Activated effector memory CD4-positive, alpha-beta T cell treated with anti-CD3 and anti-CD28 coated beads, Interleukin-2, amount 50 U/mL, for 16 hours (primary cell): ENCODE measurements around the gene NAE1.

Experiments
- DNase-seq: peaks from one replicate; pipeline ENCODE4 v3.0.0-alpha.2; 2020

The NAE1 gene

DNA sequence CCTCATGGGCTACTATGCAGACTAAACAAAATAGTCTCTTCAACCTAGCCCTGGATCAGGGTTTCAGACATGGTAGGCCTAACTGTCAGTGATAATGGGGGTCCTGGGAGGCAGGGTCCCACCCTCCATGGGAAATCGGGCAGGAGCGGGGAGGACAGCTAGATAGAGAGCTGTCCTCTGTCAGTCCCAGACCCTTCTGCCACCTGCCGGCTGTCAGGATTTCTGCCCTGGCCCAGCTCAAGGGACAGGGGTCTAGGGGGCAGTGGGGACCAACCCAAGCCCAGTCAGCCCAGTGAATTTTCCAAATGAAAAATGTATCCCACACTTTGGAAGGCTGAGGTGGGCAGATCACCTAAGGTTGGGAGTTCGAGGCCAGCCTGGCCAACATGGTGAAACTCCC is 18.8 kb upstream of the NAE1 start:
- DNase-seq: peak; percentile 36

DNA sequence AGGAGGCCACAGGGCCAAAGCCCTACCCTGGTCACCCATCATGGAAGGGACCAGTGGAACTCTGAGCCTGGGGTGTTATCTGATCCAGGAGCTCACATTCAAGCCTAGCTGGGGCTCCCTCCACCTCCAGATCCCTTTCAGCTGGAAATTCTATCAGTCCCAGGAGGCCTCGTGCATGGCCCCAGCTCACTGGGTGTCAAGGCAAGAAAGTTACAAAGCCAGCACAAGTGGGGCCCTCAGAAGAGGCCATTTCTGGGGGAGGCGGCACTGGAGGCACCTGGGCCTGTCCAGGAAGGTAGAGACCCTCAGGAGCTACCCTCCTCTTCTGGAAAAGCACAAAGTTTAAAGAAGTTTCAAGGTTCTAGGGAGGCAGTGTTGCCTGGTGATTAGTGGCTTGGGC is 18.2 kb upstream of the NAE1 start:
- DNase-seq: peak; percentile 48

DNA sequence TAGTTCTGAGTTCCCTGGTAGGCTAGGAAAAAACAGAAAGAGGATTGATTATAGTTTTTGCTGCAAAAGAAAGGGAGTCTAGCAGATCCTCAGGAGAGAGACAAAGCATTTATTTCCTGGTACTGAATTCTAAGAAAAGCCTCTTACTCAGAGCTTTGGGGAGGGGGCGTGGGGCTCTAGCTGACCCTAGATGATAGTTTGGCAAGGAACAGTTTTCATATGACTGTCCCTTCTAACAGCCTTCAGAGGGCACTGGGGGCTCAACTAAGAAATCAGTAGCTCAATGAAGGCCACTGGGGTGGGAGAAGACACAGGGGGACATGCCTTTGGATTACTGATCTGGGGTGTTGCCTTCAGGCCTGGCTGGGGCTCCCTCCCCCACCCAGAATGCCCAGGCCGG is 17.4 kb upstream of the NAE1 start:
- no peak for DNase-seq

DNA sequence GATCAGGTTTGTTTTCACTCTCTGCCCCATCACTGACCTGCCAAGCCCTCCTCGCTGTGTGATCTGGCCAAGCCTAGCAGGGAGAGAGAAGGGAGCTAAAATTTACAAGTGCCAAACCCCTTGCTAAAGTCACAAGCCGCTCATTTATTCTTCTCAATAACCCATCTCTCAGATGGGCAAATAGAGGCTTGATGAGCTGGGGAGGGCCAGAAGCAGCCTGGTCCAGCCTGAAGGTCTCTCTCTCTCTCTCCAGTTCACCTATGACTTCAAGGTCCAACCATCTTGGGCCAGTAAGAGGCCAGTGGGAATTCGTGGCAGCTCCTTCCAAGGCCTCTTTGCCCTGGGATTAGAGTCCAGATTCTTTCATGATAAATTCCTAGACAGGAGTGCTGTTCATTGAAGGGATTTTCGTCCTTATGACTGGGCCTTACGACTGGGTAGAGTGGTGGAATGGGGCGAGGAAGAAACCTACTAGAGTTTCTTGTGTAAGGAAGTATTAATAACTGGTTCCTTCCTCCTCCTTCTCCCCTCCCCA is 16.8 kb upstream of the NAE1 start:
- DNase-seq: peak; percentile 31

DNA sequence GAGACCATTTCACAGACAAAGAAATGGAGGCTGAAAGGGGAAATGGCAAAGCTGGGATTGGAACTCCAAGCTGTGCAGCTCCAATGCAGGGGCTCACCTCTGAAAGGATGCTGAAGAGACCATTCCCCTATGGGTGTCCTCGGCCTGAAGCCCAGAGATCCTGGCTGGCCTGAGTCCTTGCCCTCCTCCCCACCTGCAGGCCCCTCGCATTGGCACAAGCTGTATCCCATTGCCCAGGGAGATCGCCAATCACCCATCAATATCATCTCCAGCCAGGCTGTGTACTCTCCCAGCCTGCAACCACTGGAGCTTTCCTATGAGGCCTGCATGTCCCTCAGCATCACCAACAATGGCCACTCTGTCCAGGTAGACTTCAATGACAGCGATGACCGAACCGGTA is 16.1 kb upstream of the NAE1 start:
- DNase-seq: peak; percentile 27

DNA sequence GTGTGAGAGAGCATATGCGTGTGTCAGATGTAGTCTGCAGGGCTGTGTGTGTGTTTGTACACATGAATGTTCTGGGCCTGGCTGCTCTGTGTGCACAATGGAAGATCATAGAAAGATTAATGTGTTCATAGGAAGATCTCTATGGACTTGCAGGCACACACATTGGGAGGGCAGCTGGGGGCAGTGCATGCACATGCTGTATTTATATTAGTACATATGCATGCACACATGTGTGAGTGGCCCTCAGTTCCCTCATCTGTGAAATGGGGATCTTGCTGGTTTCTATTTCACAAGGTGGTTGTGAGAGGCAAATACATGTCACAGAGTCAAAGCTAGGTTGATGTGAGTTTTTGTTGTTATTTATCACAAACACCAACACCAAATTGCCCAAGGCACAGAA is 15.5 kb upstream of the NAE1 start:
- DNase-seq: peak; percentile 21

DNA sequence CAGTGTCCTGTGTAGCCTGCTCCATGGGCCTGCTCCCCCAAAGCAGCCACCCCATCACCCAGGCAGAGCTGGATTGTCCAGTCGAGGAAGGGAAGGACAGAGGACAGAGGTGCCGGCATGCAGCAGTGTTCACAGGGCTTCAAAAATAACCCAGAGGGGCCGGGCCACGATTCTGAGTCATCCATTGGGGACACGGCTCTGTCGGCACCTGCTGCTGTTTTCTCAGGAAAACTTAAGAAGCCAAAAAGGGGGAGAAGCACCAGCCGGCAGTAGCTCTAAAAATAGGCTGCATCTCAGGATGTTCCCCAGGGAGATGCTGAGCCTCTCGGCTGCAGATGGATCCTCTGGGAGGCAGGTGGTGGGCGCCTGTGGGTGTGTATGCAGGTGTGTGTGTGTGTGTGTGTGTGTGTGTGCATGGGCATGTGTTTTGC is 15.0 kb upstream of the NAE1 start:
- peak; percentile 42 for DNase-seq

DNA sequence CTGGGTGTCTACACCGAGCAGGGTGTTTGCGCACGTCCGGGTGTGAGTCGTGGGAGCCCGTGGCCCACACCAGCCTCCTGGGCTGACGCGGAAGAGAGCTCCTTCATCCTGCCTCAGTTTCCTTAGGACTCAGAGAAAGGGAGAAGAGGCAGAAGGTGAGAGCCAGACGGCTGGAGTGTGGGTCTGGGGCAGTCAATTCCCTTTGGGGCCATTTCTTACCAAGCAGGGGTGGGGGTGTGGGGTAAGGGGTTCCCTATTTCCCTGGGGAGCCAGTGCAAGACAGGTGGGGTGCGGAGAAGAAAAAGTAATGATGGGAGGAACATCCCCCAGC is 14.3 kb upstream of the NAE1 start:
- DNase-seq: no peak

DNA sequence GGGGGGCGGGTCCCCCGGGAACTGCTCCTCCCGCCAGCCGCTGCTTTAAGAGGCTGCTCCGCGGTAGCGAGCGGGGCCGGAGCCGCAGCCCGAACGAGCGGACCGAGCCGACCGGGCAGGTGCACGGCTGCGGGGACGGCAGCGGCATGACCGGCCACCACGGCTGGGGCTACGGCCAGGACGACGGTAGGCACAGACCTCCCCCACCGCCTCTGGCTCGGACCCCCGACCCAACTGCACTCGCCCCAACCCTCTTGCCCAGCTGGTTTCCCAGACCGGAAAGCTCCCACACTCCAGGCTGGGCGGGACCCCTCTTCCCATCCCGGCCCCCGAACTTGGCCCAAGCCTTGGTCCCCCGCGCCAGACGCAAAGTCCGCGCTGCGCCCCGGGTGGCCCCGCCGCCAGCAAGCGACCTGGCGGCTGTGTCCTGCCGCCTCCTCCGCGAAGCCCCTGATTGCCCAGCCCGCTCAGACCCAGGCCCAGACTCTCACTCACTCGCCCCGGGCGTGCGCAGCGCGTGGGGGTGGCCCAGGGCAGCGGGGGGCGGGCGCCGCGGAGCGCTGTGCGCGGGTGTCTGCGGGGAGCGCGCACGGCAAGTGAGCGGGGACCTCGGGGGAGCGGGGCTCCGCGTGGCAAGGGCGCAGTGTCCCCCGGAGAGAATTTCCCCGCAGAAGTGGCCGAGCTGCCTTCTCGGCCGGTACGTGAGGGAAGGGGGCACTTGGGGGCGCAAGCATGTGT is 13.7 kb upstream of the NAE1 start, which contains the start of gene CA7:
CA7 (plus strand) TSS at position 73 of the 738 bp plus-strand sequence; CDS start at position 147, 74 bp downstream.
- DNase-seq: peak; percentile 60

DNA sequence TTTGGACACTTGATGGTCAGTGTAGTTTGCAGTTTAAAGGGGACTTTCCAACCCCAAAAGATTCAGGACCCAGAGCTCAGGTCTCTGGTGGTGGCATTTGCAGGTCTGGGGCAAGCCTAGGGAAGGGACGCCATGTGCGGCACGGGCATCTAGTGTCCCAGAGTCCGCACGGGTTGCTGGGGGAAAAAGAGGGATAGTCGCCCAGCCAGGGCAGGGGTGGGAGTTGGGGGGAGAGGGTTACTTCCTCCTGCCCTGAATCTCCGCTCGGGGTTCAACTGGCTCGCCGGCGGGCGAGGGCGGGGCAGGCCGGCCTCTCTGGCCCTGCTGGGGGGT is 13.2 kb upstream of the NAE1 start:
- DNase-seq: peak; percentile 45

DNA sequence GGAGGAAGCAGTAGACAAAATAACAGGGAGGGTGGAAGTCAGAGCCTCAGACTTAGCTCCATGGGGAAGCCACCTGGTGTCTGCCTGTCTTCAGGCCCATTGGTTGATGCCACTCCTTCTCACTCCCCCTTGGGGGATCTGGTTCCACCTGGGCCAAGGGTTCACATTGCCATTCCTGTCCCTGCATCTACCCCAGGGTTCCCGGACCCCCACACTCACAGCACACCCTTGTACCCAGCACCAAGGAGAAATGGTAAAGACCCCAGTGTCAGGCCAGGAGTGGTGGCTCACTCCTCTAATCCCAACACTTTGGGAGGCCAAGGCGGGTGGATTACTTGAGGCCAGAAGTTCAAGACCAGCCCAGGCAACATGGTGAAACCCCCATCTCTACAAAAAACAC is 12.4 kb upstream of the NAE1 start:
- DNase-seq: peak; percentile 9

DNA sequence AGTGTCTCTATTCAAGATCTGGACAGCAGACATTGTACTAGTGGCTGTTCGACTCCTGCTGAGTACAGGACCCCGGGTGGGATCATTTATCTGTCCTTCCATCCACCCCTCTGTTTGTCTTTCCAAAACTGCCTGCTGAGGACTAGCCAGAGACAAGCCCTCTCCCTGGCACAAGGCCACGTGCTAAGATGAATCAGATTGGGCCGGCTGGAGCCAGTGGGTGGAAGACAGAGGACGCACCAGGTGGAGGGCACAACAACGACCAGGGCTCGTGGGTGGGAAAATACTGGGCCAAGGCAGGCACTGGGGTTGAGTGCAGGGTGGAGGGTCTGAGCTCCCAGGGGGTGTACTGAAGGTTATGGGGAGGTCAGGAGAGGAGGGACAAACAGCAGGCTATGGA is 12.0 kb upstream of the NAE1 start:
- DNase-seq: peak; percentile 31

DNA sequence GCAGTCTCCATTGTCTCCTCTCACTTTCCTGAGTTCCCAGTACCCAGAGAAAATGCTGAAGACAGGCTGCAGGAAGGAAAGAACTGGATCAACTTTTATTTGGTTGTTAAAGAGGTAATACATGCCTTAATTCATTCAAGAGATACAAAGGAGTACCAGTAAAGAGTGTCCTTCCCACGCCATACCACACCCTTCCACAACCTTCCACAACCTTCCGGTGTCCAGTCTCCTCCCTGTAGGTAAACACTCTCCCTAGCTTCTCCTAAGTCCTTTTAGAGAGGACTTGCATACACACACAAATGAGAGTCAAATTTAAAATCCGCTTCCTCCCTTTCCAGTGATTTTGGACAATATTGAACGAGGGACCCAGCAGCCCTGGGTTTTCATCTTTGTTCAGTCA is 10.6 kb upstream of the NAE1 start:
- no peak for DNase-seq

DNA sequence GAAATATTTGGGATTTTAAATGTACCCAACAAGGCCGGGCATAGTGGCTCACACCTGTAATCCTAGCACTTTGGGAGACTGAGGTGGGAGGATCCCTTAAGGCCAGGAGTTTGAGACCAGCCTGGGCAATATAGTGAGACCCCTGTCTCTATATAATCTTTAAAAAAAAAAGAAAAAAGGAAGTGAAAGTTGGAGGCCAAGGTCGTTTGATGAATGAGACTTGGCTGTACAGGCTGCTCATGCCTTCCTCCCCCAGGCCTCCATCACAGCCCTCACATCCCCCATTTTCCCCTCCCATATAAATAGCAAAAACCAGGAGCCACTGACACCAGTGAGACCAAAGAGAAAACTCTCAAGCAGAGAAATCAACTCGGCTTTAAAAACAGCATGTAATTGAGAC is 10.1 kb upstream of the NAE1 start:
- no peak for DNase-seq

DNA sequence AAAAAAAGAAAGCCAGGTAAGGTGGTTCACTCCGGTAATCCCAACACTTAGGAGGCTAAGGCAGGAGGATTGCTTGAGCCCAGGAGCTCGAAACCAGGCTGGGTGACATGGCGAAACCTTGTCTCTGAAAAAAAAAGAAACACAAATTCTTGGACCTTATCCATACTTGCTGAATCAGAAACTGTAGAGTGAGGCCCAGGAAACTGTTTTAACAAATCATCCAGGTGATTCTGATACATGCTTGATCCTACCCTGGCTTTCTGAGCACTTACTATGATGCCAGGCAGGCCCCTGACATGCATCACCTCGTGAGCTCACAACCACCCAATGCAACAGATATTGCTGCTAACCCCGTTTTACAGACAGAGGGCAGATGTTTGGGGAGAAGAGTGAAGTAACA is 4.0 kb upstream of the NAE1 start:
- DNase-seq: no peak

DNA sequence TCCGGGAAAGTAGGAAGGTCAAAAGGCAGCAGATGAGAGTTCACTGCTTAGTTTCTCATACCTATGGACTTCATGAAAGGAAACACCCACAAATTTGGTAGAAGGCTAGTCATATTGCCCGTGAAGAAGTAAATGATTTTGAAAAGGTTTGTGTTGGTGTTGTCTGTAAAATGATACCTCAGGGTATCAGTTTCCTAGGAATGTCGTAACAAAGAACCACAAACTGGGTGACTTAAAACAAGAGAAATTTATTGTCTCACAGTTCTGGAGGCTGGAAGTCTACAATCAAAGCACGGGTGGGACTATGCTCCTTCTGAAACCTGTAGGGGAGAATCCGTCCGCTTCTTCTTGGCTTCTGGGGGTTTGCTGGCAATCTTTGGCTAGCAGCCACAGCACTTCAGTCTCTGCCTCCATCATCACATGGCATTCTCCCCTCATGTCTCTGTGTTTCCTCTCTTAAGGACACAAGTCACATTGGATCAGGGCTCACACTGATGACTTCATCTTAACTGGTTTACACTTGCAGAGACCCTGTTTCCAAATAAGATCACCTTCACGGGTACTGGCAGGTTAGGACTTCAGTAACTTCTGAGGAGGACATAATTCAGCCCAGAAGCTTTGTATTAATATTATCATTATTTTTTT is 2.0 kb upstream of the NAE1 start:
- no peak for DNase-seq

DNA sequence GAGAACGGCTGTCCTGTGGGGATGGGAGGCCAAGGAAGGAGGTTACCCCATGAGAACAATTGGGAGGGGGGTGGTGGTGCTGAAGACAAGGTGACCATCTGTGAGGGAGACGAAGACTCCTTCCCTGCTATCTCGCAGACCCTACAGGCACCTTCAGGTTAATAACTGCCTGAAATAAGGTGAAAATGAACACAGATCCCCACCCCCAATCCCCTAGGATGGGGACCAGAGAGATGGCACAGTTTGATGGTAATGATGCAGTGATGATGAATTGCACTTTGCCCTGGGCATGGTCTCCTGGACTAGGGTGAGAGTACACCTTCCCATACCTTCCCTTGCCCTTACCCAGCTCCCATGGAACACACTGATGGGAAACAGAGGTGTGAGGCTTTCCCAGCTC is 1.4 kb upstream of the NAE1 start:
- no peak for DNase-seq

DNA sequence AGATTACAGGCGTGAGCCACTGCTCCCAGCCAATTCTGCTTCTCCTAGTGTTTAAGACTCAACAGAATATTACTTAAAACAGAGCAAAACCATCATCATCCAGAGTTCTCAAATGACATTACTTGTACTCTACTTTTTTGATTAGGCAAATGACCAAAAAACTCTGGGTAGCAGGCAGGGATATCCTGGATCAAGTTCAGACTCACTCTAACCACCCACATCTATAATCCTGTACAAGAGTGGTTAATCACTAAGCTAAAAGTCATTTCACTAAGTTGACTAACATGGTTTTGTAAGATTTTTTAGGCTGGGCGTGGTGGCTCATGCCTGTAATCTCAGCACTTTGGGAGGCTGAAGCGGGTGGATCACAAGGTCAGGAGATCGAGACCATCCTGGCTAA is 6.8 kb downstream of the NAE1 start:
- DNase-seq: no peak

DNA sequence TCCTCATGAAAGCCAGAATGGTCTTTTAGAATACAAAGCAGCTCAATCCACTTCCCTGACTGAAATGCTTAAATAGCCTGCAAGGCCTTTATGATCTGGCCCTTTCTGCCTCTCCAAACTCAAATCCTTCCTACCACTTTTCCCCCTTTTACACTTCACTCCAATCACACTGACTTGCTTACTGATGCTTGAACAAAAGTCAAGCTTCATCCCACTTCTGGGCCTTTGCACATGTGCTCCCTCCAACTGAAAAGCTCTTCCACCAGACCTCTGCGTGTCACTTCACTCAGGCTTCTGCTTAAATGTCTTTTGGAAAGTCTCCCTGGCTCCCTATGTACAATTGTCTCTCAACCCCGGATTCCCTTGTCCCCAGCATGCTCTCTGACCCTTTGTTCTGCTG is 16.0 kb downstream of the NAE1 start:
- DNase-seq: no peak

DNA sequence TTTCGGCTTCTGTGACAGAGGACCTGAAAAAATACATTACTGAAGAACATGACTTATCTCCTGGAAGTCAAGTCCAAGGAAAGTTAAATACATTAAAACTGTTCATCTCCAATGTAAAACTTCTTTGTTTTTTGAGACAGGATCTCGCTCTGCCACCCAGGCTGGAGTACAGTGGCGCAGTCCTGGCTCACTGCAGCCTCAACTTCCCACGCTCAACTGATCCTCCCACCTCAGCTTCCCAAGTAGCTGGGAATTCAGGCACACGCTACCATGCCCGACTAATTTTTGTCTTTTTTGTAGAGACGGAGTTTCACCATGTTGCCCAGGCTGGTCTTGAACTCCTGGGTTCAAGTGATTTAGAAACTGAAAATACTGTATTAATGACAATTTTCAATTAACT is 19.7 kb downstream of the NAE1 start:
- DNase-seq: no peak

DNA sequence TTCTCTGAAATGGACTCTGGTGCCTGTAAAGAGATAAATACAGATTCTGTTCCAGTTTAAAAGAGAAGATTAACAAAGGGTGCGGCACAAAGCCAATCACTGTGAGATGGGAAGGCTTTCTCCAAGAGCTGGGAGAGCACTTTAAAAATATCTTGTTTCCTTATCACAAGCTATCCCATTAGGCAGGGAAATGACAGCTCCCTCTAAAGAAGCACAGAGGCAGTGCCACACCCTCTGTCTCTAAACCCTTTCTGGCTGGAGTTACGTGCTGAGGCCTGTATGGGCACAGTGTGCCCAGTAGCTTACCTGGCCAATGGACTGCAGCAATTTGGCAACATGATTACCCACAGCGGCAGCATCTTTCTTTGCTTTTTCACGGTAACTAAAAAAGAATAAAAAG is 20.4 kb downstream of the NAE1 start:
- DNase-seq: no peak

DNA sequence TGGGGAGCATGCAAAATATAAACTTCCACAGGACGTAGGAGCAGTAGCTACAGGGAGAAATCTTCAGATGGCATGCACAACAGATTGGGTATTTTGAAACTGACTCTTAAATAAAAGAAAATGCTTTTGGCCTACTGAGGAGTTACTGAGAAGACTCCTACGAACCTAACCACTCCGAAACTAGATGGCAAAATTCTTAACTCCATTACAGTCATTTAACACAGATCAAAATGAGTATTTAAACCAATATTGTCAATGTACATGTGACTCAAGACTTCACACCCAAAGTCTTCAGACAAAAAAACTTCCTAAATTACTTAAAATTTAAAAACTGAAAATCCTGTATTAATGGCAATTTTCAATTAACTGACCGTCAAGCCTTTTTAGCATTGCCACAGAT is 21.0 kb downstream of the NAE1 start:
- DNase-seq: no peak

DNA sequence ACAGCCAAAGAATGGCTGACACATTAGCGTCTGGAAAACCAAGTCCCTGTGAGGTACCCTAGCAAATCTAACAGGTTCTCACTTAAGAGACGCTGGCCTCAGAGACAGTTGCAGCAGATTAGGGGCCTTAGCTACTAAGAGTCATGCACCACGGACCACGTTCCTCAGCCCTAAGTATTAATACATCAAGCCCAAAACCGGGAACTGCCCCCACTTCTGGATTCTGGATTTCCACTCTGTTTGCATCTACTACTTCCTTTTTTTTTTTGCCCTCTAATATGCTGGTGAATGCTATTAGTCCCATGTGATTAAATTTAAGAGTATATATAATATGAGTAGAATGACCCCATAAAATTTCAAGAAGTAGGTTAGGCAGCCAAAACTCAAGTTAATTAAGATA is 28.6 kb downstream of the NAE1 start:
- no peak for DNase-seq

DNA sequence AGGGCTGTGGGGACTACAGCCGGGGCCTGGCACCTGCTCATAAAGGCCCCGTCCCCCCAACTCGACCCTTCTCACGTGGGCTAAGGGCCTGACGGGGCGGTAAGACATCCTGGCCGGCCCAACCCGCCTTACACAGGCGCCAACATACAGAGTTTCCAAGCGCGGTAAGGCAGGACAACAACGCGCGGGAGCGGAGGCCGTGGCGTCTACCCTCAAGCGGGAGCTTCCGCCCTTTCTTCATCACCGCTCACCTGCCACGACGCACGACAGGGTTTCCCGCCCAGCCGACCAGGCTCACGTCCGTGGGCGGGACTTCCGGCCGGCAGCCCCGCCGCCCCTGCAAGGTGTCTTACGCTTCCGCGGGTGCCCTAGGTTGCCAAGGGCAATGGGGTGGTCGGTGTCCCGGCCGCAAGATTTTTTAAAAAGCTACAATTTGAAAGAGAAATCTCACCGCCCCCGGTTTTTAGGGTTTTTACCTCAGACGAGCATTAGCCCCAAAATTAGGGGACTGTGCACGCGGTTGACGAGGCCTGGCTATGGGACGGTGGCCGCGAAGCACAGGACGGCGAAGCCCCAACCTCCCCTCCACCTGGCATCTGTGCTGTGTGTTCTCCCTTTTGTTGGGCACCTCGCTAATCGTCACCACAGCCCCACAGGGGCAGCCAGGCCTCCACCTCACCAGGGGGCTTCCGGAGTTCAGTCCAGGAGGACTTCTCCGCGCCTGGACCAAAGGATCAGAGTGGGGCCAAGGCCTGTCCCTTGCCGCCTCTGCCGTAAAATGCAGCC is 29.3 kb downstream of the NAE1 start, which contains the start of gene TERB1:
TERB1 (minus strand) TSS at position 265 of the 786 bp plus-strand sequence. CDS start 4,786 bp downstream, outside the sequence.
- no peak for DNase-seq
